Chondrocyte (in vitro differentiated cells): Measurements from ENCODE around the gene ATG2B. TPM values are rescaled to one million over a fixed set of nuclear protein-coding genes. Genes with fewer than 3 reads are reported as not detected.

Experiments
- DNase-seq: peaks from one replicate; pipeline ENCODE4 v3.0.0; 2021; ENCODE audit warnings: mixed read lengths, low spot score
- H3K27ac Mint-ChIP-seq: one replicate; pipeline ENCODE4 v1.8.0; 2021; ENCODE audit warnings: mild to moderate bottlenecking, moderate library complexity, mixed read lengths; ENCODE audit not compliant: unreplicated experiment
- H3K27me3 Mint-ChIP-seq: 2 replicates; pipeline ENCODE4 v1.8.0; 2021; ENCODE audit warnings: low read depth, mixed read lengths
- H3K36me3 Mint-ChIP-seq: 2 replicates; pipeline ENCODE4 v1.8.0; 2021; ENCODE audit warnings: low read depth, mixed read lengths
- H3K4me1 Mint-ChIP-seq: 2 replicates; pipeline ENCODE4 v1.8.0; 2021; ENCODE audit warnings: low read depth, mild to moderate bottlenecking, mixed read lengths
- H3K4me3 Mint-ChIP-seq: one replicate; pipeline ENCODE4 v1.8.0; 2021; ENCODE audit warnings: mild to moderate bottlenecking, moderate library complexity, mixed read lengths; ENCODE audit not compliant: unreplicated experiment
- H3K9me3 Mint-ChIP-seq: 2 replicates; pipeline ENCODE4 v1.8.0; 2021; ENCODE audit warnings: low read depth, mixed read lengths
- CTCF ChIP-seq: fragments of 200-600 bp; sonication (generic); IDR thresholded peaks from 2 replicates; pipeline ENCODE4 v1.5.0; 2021; ENCODE audit warnings: antibody characterized with exemption, mild to moderate bottlenecking, moderate library complexity
- total RNA-seq: library from RNA; stranded (reverse); gene quantifications from 3 replicates; pipeline ENCODE4 v1.2.1, GENCODE V29; 2021

Gene ATG2B
- total RNA-seq, 1 donor from 2014 or later, result 17.0 TPM

- Mint-ChIP-seq H3K4me3 (no peak within 1 kb of the TSS), H3K27ac (no peak within 1 kb of the TSS), H3K36me3 (peaks cover 3% of the 10 kb centered on the region), H3K9me3 (peaks cover 3% of the 10 kb centered on the region), H3K27me3 (peaks cover 4% of the 10 kb centered on the region), H3K4me1 (peaks cover 28% of the 10 kb centered on the region)
- DNase-seq, result no peak
- TF ChIP-seq CTCF, result no peak
Observed at GRCh38 chr14:96255501-96256366, 107.4 kb downstream of the ATG2B start, which contains the start of gene BDKRB1. TSS of gene BDKRB1 (plus strand) at chr14:96256210. CDS start at chr14:96263683, 7,473 bp downstream.

GRCh38 chr14:96254687-96255086 is 108.5 kb downstream of the ATG2B start:
- peaks cover 25% of the 10 kb centered on the region for H3K4me1 Mint-ChIP-seq
- H3K36me3 Mint-ChIP-seq, result no peaks in the 10 kb centered on the region
- no peaks in the 10 kb centered on the region for H3K9me3 Mint-ChIP-seq
- peaks cover 4% of the 10 kb centered on the region for H3K27me3 Mint-ChIP-seq
- TF ChIP-seq CTCF, result no peak
- no peak overlapping the region for H3K4me3 Mint-ChIP-seq
- DNase-seq, result peak; percentile 57
- no peak overlapping the region for H3K27ac Mint-ChIP-seq

GRCh38 chr14:96252999-96253539 is 110.1 kb downstream of the ATG2B start:
- no peak overlapping the region for H3K4me3 Mint-ChIP-seq
- no peaks in the 10 kb centered on the region for H3K36me3 Mint-ChIP-seq
- peak overlapping the region; percentile 81 for H3K27ac Mint-ChIP-seq
- peaks cover 25% of the 10 kb centered on the region for H3K4me1 Mint-ChIP-seq
- H3K27me3 Mint-ChIP-seq, result peaks cover 4% of the 10 kb centered on the region
- no peak for TF ChIP-seq CTCF
- DNase-seq, result peak; percentile 52
- no peaks in the 10 kb centered on the region for H3K9me3 Mint-ChIP-seq

- peaks cover 4% of the 10 kb centered on the region for H3K27me3 Mint-ChIP-seq
- H3K36me3 Mint-ChIP-seq, result no peaks in the 10 kb centered on the region
- no peak overlapping the region for H3K4me3 Mint-ChIP-seq
- H3K9me3 Mint-ChIP-seq, result no peaks in the 10 kb centered on the region
- H3K4me1 Mint-ChIP-seq, result peaks cover 25% of the 10 kb centered on the region
- peak; percentile 59 for DNase-seq
- no peak overlapping the region for H3K27ac Mint-ChIP-seq
- no peak for TF ChIP-seq CTCF
Observed at GRCh38 chr14:96252323-96252998, 110.7 kb downstream of the ATG2B start.

- Mint-ChIP-seq H3K36me3 (no peaks in the 10 kb centered on the region), H3K9me3 (no peaks in the 10 kb centered on the region), H3K4me3 (no peak overlapping the region), H3K27me3 (no peaks in the 10 kb centered on the region), H3K27ac (peak overlapping the region; percentile 45), H3K4me1 (peaks cover 25% of the 10 kb centered on the region)
- TF ChIP-seq CTCF, result no peak
- DNase-seq, result no peak
Observed at GRCh38 chr14:96251656-96252155, 111.4 kb downstream of the ATG2B start.
